Stimulated activated CD8-positive, alpha-beta memory T cell treated with anti-CD3 and anti-CD28 coated beads, Interleukin-12 subunit alpha, Interleukin-12 subunit beta, amount 100 ng/mL, for 24 hours (primary cell): ENCODE measurements around the gene INPP5D.
"Not testable (repeated sequence)": the region's sequence is repeated elsewhere in the genome, so short reads cannot be mapped to it uniquely, and the experiment has no call there.

Experiments used
- DNase-seq: peaks from one replicate; pipeline ENCODE4 v3.0.0-alpha.2; 2020; ENCODE audit errors: extremely low read depth

The INPP5D gene

DNA sequence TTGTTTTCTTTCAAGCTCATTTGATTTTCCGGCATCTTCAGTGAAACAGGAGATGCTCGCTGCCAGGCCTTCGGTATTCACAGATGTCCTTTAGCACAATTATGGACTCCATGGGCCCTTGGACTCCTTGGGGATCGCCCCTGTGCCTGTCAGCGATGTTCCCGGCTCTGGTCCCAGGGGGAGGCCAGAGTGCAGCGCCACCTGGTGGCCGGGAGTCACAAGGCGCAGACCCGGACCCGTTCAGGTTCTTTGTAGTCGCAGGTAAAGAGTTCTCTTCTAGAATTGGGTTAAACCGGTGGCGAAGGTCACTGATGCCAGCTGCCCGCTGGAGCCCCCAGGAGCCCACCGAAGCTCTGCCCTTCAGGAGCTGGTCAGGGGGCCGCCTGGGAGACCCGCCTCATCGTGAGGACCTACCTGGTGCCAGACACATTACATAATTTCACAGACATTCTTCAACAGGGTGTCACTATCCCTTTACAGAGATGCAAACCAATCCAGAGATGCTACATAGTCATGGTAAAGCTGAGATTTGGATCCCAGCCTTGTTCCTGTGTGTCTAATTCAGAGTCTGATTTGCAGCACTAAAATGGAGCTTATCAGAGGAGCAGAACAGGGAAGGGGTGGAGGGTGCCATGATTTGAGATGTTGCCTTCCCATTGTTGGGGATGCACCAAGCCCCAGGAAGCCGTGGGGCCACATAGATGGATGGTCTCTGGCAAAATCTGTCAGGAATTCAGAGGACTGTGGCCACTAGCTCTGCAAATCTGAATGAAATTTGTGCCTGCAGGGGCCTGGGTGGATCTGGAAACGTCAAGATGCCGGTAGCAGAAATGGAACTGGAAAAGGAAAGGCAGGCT, 6.0 kb upstream of the INPP5D start:
- peak; percentile 47 for DNase-seq

DNA sequence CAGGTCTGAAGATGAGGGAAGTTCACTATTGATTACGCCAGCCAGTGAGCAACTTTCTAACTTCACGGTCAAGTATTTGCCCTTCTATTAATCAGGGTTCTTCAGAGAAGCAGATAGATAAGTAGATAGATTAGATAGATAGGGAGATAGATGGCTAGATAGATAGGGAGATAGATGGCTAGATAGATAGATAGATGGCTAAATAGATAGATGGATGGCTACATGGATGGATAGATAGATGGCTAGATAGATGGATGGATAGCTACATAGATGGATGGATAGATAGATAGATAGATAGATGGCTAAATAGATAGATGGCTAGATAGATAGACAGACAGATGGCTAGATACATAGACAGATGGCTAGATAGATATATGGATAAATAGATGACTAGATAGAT, 4.8 kb upstream of the INPP5D start:
- DNase-seq: no peak

- no peak for DNase-seq
Observed at GRCh38 chr2:233056961-233057605, 3.1 kb upstream of the INPP5D start.

DNA sequence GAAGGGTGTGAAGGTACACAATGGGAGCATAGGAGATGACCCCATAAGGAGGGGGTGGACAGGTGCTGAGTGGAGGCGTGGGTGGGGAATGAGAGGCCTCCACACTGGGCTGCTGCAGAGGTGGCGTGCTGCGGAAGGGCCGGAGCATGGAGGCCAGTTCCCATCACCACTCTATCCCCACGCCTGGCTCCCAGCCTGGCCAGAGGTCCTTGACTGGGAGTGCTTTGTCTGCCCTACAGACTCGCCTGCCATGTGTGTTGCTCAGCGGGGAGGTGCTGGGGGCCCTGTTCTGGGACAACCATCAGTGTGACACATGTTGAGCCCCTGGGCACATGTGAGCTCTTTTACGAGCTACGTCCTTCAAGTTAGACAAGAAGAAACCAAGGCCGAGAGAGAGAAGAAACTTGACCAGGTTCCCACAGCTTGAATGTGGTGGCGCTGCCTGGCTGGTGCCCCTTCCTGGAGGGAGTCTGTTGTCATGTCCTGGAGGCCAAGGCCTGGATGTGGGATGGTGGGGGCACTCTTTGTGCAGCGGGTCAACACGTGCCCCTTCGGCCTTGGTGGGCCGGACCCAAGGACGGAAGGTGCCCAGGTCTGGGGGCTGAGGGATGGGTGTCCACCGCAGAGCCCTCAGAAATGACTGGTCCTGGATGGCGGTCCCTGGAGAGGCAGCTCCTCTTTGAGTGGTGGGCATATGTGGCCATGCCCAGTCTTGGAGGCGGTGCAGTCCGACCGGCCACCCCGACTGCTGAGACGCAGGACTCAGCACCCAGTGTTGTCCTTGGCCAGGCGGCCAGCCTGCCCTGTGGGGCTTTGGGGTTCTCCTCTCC, 1.2 kb upstream of the INPP5D start:
- no peak for DNase-seq

DNA sequence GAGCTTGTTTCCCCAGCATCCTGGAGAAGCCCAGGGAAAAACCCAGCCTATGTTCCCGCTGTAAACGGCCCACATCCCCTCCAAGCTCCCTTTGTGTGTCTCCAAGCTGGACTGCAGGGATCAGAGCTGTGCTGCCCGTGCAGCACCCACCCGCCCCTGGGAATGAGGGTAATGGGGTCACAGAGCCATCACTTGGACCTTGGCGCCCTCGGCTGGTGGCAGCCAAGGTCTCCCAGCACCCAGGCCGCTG, 670 bp upstream of the INPP5D start:
- DNase-seq: no peak

DNA sequence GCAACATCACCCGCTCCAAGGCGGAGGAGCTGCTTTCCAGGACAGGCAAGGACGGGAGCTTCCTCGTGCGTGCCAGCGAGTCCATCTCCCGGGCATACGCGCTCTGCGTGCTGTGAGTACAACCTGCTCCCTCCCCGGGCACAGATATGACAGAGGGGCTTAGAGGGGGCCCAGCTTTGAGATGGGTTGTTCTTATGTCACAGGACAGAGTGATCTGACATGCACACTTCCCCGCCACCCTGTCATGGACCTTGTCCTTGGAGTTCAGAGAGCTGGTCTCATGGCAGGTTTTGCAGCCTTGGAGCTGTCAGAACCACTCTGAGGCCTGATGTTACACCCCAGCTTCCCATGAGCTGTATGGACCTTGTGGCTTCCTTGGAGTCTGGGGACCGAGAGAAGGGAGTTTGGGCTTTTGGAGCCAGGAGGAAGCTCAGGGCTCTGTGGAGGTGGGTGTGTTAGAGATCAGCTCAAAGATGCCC, 398 bp downstream of the INPP5D start:
- DNase-seq: no peak

GRCh38 chr2:233060980-233061590, 943 bp downstream of the INPP5D start:
- no peak for DNase-seq

GRCh38 chr2:233061591-233062450, 1.7 kb downstream of the INPP5D start:
- DNase-seq: no peak

DNA sequence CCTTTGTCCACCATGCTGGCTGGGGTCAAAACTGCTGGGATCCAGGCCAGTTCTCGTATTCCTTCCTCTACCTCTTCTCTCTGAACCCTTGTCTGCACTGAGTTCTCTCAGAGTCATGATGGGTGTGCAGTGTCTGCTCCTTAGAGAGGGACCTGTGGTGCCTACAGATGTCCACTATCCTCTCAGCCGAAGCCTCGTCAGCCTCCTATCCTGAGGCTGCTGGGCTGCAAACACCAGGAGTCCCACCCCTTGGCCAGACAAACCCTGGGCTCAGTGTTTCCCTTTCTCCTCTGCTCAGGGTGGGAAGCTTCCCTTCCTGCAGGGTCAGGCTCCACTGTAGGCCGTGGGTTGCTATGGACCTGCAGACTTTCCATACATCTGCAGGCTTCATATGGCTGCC, 2.3 kb downstream of the INPP5D start:
- no peak for DNase-seq

DNA sequence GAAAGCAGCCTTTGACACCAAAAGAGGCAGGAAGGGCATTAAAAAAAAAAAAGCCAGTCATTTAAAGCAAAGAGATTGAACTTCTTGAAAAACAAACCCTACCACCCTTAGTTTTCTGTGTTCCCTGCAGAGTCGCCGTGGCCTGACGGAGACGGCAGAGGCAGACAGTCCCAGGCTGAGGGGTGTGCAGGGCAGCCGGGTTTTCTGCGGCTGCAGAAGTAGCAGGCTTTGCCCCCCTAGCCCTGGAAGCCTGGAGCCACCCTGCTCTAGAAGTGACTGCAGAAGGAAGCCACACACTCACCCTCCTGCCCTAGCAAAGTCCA, 2.8 kb downstream of the INPP5D start:
- no peak for DNase-seq

GRCh38 chr2:233063269-233063975, 3.3 kb downstream of the INPP5D start:
- DNase-seq: no peak

GRCh38 chr2:233063976-233064411, 3.9 kb downstream of the INPP5D start:
- no peak for DNase-seq

DNA sequence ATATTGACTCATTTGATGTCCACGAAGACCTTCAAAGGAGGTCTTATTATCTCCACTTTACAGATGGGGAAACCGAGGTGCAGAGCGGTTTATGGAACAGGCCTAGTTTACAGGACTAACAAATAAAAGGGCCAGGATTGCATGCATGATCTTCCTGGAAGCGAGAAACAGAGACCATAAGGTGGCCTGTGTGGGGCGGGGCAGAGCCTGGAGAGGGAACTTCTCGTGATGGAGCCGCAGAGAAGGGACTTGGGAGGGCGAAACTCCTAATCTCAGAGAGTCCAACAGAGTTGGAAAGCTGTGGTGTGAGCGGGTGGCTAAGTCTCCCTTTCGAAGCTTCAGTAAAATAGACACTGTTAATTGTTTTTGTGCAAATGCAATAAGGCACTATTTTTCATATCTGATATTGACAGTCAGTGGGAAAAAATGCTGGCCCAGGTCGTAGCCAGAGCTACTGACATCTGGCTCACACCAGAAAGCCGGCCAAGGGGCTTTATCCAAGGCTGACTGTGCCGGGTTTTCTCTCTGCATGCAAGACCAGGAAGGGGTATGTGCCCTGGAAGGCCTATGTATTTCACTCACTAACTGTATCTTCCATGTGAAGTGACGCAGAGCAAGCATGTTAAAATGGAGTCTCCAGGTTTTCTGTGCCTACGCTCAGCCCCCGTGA, 4.5 kb downstream of the INPP5D start:
- no peak for DNase-seq

DNA sequence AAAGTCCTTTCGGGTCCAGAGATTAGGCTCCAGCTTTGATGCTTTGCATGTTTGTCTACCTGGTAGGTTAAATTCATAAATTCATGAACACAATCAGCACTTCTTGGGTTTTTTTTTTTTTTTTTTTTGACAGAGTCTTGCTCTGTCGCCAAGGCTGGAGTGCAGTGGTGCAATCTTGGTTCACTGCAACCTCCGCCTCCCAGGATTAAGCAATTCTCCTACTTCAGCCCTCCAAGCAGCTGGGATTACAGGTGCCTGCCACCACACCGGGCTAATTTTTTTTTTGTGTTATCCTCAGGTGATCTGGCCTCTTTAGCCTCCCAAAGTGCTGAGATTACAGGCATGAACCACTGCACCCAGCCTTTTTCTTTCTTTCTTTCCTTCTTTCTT, 5.1 kb downstream of the INPP5D start:
- DNase-seq: not testable (repeated sequence)

DNA sequence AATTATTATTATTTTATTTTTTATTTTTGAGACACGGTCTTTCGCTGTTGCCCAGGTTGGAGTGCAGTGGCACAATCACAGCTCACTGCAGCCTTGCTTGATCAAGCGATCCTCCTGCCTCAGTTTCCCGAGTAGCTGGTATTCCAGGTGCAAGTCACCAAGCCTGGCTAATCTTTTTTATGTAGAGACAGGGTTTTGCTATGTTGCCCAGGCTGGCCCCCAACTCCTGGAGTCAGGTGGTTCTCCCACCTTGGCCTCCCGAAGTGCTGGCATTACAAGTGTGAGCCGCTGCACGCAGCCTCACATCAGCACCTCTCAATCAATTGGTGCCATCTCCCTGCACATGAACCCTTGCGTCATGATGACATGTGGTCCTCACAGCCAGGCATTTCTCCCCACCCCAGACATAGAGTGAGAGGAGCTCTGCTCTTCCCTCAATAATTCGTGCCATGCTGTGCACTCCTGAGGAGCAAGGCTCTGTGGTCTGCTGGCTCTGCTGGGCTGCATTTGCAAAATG, 5.9 kb downstream of the INPP5D start:
- DNase-seq: no peak

DNA sequence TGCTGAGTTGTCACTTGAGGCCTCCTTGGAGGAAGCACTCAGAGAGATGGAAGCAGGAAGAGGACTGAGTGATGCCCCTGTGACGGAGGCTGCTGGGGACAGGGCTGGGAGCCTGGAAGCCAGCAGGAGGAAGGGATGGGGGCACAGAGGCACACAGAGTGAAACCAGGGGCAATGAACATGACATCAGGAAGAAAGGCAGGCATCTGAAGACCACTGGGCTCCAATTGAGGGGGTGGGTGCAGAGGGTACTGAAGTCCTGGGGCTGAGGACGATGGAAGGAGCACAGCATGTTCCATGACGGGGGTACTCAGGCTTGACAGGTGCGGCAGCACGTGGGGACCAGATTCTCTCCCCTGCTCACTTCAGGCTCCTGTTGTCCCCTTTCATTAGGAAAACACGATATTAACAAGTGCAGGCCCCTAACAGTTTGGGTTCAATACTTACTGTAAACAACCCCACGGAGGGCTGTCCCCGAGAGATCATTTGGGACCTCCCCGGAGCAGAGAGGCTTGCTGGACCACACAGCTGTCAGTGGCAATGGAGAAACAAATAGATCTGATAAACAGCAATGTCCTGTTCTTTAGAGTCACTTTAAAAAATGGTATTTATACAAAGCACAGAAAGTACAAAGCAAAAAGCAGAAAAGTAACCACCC, 8.7 kb downstream of the INPP5D start:
- DNase-seq: no peak

DNA sequence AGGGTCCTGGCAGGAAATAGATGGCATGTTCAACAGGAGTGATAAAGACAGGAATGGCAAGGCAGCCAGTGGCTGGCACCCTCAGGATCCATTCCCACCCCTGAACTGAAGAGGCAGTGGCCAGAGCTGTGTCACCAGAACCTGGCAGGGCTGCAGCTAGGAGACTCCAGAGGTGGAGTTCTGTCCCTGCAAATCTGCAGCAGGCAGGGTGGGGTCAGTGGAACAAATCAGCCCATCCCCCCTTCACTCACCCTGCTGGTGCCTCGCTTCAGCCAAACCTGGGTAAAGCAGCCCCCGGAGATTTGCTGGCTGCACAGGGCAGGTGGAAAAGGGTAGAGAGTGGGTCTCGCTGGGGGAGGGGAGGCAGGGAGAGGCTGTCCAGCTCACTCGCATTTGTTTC, 12.7 kb downstream of the INPP5D start:
- DNase-seq: no peak

DNA sequence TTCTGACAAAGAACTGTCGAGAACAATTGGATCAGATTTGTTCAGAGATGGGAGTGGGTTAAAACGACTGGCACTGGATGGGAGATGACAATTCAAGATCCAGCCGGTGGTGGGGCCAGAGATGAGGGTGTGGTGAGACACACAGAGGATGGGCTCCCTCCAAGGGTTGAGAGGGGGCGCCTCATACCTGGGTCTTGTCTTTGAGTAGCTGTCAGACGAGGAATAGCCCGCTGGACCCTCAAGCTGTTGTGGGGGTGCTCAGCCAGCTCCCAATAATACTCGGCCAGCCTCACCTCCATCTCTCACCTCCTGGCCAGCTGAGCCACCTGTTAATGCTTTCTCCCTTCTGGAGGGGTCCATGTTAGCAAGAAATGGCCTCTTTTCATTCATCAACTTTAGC, 14.0 kb downstream of the INPP5D start:
- DNase-seq: no peak
